Stimulated activated CD8-positive, alpha-beta memory T cell treated with anti-CD3 and anti-CD28 coated beads, Interleukin-15, amount 100 ng/mL, for 48 hours (primary cell): ENCODE measurements around the gene FAM151A.
"Not testable (repeated sequence)": the region's sequence is repeated elsewhere in the genome, so short reads cannot be mapped to it uniquely, and the experiment has no call there.

Source experiments
- DNase-seq, 2 donors: peaks; one replicate each; pipeline ENCODE4 v3.0.0-alpha.2; 2020; ENCODE audit warnings: low read depth in 2 of 2

The FAM151A gene

GRCh38 chr1:54636461-54637446, 13.4 kb upstream of the FAM151A start:
- not testable (repeated sequence) for DNase-seq

DNA sequence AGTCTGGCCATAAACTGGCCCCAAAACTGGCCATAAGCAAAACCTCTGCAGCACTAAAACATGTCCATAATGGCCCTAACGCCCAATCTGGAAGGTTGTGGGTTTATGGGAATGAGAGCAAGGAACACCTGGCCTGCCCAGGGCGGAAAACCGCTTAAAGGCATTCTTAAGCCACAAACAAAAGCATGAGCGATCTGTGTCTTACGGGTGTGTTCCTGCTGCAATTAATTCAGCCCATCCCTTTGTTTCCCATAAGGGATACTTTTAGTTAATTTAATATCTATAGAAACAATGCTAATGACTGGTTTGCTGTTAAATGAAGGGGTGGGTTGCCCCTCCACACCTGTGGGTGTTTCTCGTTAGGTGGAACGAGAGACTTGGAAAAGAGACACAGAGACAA, 12.5 kb upstream of the FAM151A start:
- DNase-seq: not testable (repeated sequence)

DNA sequence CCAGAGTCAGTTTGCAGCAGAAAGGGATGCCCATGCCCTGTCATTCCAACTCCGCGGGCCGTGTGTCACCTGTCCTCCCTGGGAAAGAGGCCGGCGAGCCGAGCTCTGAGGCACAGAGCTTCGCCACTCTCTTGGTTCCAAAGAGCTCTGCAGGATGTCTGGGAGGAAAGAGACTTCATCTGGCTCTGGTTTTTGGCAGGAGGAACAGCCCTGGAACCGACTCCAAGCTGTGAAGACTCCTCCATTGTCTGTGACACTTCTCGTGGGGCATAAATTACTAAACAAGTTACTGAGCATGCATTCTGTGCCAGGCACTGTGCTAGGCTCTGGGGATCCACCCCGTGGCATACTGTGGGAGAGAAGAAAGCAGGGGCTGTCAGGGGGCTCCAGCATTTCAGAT, 3.9 kb upstream of the FAM151A start:
- DNase-seq: no peak

DNA sequence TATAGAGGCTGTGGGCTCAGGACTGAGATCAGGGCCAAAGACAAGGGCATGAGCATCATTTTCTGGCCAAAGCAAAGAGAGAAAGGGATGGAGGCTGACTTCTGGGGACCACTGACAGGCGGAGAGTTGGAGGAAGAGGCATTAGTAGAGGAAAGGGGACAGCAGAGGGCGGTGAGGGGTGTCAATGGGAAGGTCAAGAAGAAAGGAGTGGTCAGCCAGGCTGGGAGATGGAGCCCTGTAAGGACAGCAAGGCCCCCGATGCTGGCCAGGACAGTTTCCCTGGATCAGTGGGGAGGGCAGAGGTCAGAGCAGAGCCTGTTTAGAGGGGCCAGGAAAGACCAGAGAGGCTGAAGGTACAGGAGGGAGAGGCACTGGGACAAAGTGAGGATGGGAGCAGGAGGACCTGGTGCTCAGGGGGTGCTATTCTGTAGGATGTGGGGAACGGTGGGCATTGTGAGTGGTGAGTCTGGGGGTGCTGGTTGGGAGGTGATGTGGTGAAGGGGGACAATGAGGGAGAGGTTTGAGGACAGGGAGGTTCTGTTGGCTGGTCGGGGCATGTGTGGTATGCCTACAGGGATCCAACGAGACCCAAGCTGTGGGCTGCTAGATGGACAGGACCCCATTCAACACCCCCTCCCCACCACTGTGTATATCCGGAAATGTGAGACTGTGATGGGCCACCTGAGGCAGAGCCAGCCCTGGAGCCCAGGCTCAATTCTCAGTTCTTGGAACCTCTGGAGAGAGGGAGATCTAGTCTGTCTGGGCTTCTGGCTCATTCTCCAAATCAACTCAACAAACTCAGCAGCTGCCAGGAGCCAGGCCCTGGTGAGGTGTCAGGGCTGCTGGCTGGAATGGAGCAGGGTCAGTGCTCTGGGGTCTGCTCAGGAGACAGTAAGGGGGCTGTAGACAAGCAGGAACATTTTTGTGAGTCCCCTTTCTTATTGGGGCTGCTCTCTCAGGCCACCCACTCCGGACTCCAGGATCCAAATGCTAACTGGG, 1.4 kb upstream of the FAM151A start:
- DNase-seq: no peak

DNA sequence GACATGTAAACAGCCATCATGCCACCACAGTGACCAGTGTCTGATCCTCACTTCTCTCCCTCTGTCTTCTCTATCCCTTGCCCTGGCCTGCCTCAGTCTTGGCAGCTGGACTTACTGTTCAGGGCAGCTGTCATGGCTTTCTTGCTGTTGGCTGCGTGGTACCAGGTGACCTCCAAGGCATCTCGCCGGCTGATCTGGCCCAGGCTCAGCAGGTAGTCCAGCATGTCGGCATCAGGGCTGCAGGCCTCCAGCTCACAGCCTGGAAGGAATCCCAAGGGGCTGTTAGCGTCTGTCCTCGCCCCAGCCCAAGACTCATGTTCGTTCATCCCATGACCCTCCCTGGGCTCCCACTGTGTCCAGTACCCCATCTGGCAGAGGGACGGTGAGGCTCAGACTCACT, 3.6 kb downstream of the FAM151A start:
- no peak for DNase-seq

DNA sequence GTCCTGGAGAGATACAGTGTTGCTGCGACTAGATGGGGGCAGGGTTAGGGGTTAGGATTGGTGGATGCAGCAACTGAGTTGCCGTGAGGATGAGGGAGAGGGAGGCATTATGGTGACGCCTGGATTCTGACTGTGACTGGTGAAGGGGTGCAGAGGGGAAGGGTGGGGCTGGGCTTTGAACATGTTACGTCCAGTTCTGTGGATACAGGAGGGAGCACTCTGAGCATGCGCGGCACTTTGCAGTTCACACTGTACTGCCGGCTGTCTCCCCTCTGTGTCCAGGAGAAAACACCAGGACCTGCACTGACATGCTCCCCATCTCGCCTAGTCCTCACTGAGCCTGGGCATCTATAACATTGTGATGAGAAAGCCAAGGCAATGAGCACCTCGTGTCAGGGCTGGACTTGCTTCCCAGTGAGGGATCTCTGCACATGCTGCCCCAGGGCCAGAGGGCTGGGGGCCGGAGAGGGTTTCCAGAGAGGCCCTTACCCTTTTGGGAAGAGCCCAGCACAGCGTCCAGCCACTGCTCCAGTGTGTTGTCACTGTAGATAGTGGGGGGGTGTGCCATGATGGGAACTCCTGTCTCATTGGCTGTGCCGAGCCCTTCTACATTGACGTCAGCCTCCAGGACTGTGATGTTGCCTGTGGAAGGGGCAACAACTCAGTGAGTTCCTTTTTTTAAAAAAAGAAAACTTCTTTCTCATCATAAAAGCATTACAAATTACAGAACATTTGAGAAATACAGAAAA, 7.6 kb downstream of the FAM151A start:
- DNase-seq: no peak

DNA sequence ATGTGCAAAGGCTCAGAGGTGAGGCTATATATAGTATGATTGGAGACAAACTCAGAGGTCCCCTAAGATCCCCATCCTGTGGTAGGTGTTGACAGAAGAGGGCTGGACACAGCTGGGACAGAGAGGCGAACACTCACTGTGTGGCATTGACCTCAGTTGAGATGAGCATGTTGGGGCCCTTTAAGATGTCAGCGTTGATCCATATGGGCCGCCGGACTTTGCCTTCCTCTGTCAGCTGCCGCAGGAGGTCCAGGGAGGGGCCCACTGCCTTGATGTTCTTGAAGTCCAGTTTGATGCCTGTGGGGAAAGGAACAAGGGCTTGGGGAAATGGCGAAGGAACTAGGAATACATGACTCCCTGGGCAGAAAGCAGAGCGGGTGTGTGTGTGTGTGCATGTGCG, 8.8 kb downstream of the FAM151A start:
- no peak for DNase-seq

- DNase-seq: no peak
These were observed 9.3 kb downstream of the FAM151A start for GRCh38 chr1:54614024-54614423.

GRCh38 chr1:54611621-54612020, 11.7 kb downstream of the FAM151A start:
- DNase-seq: no peak

DNA sequence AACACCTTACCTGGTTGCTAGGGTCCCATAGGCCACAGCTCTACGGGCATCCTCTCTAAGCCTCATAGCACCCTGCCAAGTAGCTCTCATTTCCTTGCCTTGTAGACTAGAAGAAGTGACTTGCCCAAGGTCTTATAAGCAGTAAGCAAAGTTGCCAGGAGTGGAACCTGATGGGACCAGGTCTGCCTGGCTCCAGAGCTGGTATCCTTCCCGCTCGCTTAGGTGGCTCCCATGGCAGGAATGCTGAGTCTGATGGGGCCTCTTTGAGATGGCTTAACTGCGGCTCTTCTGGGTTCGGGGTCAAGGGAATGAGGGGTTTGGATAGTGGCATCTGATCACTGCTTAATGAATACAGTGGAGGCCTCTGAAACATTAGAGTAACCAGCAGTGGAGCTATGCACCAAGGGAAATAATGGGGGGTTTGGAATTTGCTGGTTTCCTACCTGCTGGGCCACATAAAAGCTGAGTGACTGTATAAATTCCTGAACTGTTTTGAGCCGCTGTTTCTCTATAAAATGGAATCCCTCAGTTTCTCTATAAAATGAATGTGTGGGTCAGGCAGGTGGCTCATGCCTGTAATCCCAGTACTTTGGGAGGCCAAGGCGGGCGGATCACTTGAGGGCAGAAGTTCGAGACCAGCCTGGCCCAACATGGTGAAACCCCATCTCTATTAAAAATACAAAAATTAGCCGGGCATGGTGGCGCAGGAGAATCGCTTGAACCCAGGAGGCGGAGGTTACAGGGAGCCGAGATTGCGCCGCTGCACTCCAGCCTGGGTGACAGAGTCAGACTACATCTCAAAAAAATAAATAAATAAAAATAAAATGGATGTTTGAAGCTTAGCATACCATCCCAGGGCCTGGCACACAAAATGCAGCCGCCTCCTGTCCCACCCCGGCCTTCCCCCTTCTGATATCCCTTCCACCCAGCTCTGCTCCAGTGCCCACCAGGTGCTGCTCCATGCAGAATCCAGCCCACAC, 12.4 kb downstream of the FAM151A start:
- no peak for DNase-seq

- DNase-seq: no peak
These were observed 13.3 kb downstream of the FAM151A start for GRCh38 chr1:54610048-54610447.

- no peak for DNase-seq
These were observed 13.9 kb downstream of the FAM151A start for GRCh38 chr1:54609301-54609921.

GRCh38 chr1:54608566-54609230, 14.6 kb downstream of the FAM151A start:
- no peak for DNase-seq

- DNase-seq: no peak
These were observed 15.3 kb downstream of the FAM151A start for GRCh38 chr1:54607821-54608565.

- DNase-seq: no peak
These were observed 16.4 kb downstream of the FAM151A start for GRCh38 chr1:54606990-54607325.

- no peak for DNase-seq
These were observed 17.0 kb downstream of the FAM151A start for GRCh38 chr1:54606096-54606989.

GRCh38 chr1:54604572-54605370, 18.6 kb downstream of the FAM151A start:
- DNase-seq: peak in 1 of 2 donors; percentile 4
